AG04450 (cell line): ENCODE measurements around the gene NDUFS1. TPM values are rescaled to one million over a fixed set of nuclear protein-coding genes. Genes with fewer than 3 reads are reported as not detected.
"Not testable (repeated sequence)": the region's sequence is repeated elsewhere in the genome, so short reads cannot be mapped to it uniquely, and the experiment has no call there.

Experiments
- CTCF ChIA-PET: fragments of 300-600, 350-600 bp; formaldehyde crosslinking; extraction: SDS; loops from one replicate; lab custom pipeline; 2022; ENCODE audit warnings: antibody characterized with exemption, inconsistent platforms; lab: Charles Lee
- POLR2A ChIA-PET: fragments of 350-600 bp; formaldehyde crosslinking; extraction: SDS; loops from one replicate; lab custom pipeline; 2021; ENCODE audit warnings: antibody characterized with exemption, inconsistent platforms; lab: Yijun Ruan, JAX
- DNase-seq: peaks from one replicate; pipeline ENCODE4 v3.0.0-alpha.2; 2011; ENCODE audit warnings: low read depth, low spot score
- H3K27ac ChIP-seq: one replicate; pipeline ENCODE4 v1.5.1; 2012; ENCODE audit warnings: low read depth, low read length, control low read depth
- H3K27me3 ChIP-seq: one replicate; pipeline ENCODE4 v1.6.0; 2012; ENCODE audit warnings: low read length; ENCODE audit not compliant: control insufficient read depth, insufficient read depth
- H3K4me3 ChIP-seq: 2 replicates; pipeline ENCODE4 v1.5.1; 2011; ENCODE audit warnings: mild to moderate bottlenecking, low read depth, low read length, control low read depth
- H3K9me3 ChIP-seq: 2 replicates; pipeline ENCODE4 v1.5.1; 2012; ENCODE audit warnings: low read length; ENCODE audit not compliant: control insufficient read depth, insufficient read depth
- CTCF ChIP-seq: IDR thresholded peaks from 2 replicates; pipeline ENCODE4 v1.5.1; 2011; ENCODE audit warnings: low read depth, low read length, control low read depth, inconsistent platforms
- polyA plus RNA-seq: library from polyadenylated mRNA; depleted of rRNA; stranded (reverse); fragments of >200 nt; gene quantifications from 2 replicates; pipeline ENCODE4 v1.2.3, GENCODE V29; 2011

The NDUFS1 gene
- polyA plus RNA-seq, 1 experiment, result 129 TPM

DNA sequence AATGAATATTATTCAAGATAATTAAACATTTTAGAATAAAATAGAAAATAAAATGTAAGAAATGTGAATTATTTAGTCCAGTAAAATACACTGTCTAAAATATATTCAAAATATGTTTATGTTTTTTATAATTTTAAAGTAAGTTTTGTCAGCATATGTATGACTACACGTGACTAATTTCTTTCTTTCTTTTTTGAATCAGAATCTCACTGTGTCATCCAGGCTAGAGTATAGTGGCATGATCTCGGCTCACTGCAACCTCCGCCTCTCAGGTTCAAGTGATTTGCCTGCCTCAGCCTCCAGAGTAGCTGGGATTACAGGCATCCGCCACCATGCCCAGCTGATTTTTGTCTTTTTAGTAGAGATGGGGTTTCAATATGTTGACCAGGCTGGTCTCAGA is 54.2 kb downstream of the NDUFS1 start:
- no peak for TF ChIP-seq CTCF
- no peak for DNase-seq
- Histone ChIP-seq H3K27ac (no peak overlapping the region), H3K27me3 (no peaks in the 10 kb centered on the region), H3K9me3 (peaks cover 5% of the 10 kb centered on the region; the same call in 1 of the 2 replicates), H3K4me3 (no peak overlapping the region)
- ChIA-PET POLR2A (no interaction called here), CTCF (no interaction called here)

DNA sequence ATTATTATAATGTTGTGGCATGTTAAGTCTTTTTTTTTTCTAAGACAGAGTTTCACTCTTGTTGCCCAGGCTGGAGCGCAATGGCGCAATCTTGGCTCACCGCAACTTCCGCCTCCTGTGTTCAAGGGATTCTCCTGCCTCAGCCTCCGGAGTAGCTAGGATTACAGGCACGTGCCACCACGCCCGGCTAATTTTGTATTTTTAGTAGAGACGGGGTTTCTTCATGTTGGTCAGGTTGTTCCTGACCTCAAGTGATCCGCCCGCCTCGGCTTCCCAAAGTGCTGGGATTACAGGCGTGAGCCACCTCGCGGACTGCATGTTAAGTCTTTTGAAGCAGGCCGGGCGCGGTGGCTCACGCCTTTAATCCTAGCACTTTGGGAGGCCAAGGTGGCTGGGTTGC is 60.4 kb downstream of the NDUFS1 start:
- H3K9me3 ChIP-seq, H3K27ac ChIP-seq, DNase-seq, H3K4me3 ChIP-seq, POLR2A ChIA-PET, CTCF ChIA-PET, H3K27me3 ChIP-seq: not testable (repeated sequence)

GRCh38 chr2:206098471-206098870 is 60.8 kb downstream of the NDUFS1 start:
- CTCF ChIA-PET, result no interaction called here
- no peak overlapping the region for H3K27ac ChIP-seq
- TF ChIP-seq CTCF, result no peak
- no peaks in the 10 kb centered on the region for H3K27me3 ChIP-seq
- no peak for DNase-seq
- no peaks in the 10 kb centered on the region for H3K9me3 ChIP-seq
- H3K4me3 ChIP-seq, result no peak overlapping the region
- POLR2A ChIA-PET, result no interaction called here

- POLR2A ChIA-PET, result interaction anchor here (0.6 to 0.8 kb wide), 2 partner anchors 11 to 12 kb away, joined by 3 read pairs; partner anchors contain the start of gene INO80D
- no peak for DNase-seq
- H3K4me3 ChIP-seq, result no peak overlapping the region
- H3K27ac ChIP-seq, result no peak overlapping the region
- H3K9me3 ChIP-seq, result no peaks in the 10 kb centered on the region
- H3K27me3 ChIP-seq, result no peaks in the 10 kb centered on the region
- CTCF ChIA-PET, result interaction anchor here (1.2 to 2.2 kb wide), 2 partner anchors 9 to 10 kb away, joined by 4 to 18 read pairs; partner anchors contain the start of gene INO80D
- TF ChIP-seq CTCF, result no peak
Measured at GRCh38 chr2:206096876-206097275, 62.4 kb downstream of the NDUFS1 start.

DNA sequence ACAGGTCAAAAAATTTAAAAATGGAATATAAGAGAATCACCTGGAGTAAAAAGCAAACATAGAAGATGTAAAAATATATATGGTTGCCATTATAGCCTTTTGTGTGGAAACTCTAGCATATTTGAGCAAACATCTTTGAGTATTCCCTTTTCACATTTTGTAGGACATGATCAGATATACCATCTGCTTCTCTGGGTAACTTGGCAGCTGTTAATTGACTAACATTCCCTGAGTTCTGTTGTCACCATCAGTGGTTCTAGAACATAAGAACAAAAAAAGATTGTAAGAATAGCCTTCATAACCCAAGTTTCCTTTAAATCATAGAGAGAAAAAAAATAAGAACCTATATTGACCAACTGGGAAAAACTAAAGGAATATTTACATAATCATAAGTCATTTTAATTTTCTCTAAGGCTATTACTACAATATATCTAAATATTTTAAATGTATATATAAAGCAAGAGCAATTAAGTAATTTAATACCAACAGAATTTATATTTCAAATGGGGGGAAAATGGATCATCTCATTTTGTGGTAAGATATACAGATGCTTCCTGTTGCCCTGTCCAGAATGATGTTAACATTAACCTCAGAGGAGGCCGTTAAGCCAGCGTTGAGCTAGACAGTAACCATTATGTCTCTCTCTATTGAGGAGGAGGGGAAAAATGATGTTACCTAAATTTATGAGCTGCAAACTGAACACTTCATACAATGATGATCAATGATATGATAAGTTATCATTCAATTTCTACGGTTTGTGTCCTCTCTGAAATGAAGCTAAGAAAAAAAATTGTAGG is 63.5 kb downstream of the NDUFS1 start:
- no peaks in the 10 kb centered on the region for H3K9me3 ChIP-seq
- DNase-seq, result no peak
- H3K27me3 ChIP-seq, result no peaks in the 10 kb centered on the region
- H3K27ac ChIP-seq, result no peak overlapping the region
- POLR2A ChIA-PET, result no interaction called here
- CTCF ChIA-PET, result interaction anchor here (0.7 to 2.2 kb wide), 3 partner anchors 9 to 11 kb away, joined by 3 to 18 read pairs (median 4); partner anchors contain the start of gene INO80D
- no peak for TF ChIP-seq CTCF
- H3K4me3 ChIP-seq, result no peak overlapping the region
